ENCODE data around the gene KLHL26.

The KLHL26 gene

DNA sequence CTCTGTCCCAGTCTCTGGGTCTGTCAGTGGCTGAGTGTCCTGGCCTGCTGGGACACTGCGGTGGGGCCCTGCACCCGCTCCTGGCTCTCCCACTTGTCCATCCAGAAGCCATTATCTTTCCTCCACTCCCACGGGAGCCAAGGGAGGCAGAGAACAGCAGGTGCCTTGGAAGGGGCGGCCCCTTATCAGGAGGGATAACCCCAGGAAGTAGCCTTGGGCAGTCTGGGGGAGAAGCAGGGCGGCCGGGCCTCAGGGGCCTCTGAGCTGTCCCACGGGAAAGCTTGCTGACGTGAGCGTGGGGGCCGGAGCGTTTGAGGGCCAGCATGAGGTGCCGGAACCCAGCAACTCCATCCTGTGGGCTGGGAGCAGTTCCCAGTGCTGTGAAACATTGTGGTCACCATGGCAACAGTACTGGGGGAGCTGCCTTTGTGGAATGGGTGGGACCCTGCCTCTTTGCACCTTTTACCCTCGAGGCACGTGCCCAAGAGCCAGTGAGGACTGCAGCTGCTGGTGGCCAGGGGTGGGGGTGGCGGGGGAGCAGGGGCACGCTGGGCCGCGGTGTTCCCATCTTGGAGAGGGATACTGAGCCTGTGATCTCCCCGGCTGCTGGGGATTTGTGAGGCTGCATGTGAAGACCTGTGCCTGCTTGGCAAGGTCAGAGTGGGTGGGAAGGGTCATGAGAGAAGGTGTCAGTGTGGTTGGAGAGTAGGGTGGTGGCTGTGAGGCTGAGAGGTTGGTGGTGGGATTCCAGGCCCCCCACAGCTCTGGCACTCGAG, 20.9 kb downstream of the KLHL26 start:
- H3K18ac ChIP-seq (ENCODE audit: low read length) = peak overlapping the region; percentile 70
- H3K23ac ChIP-seq (ENCODE audit: low read depth, low read length, poor library complexity) = no peak overlapping the region
- H3K4me2 ChIP-seq (ENCODE audit: insufficient read depth, low read length, poor library complexity, severe bottlenecking) = no peak overlapping the region
- peak; percentile 51 for DNase-seq (ENCODE audit: low spot score)
- no peaks in the 10 kb centered on the region for H3K27me3 ChIP-seq (ENCODE audit: control insufficient read depth in 3 of 3, insufficient read depth in 3 of 3, low read depth in 1 of 3, low read length in 3 of 3)
- peak overlapping the region; percentile 4 for H3K14ac ChIP-seq (ENCODE audit: low read length)
- peak overlapping the region; percentile 53 for H2AK5ac ChIP-seq (ENCODE audit: low read depth, low read length)
- H4K8ac ChIP-seq (ENCODE audit: low read depth, low read length) = no peak overlapping the region
- no peak overlapping the region for H2BK5ac ChIP-seq (ENCODE audit: low read length)
- no peak overlapping the region for H3K9ac ChIP-seq (ENCODE audit: low read depth, low read length, poor library complexity)
- H3K79me1 ChIP-seq (ENCODE audit: low read depth, low read length) = peaks cover 6% of the 10 kb centered on the region
- H2BK120ac ChIP-seq (ENCODE audit: low read depth, low read length) = no peak overlapping the region
- H3K4me3 ChIP-seq (ENCODE audit: low read length in 2 of 2) = no peak overlapping the region
- no peaks in the 10 kb centered on the region for H3K36me3 ChIP-seq (replicated peaks in 1 of 2; ENCODE audit: control insufficient read depth in 2 of 2, insufficient read depth in 2 of 2, low read length in 2 of 2)
- no peak overlapping the region for H2AFZ ChIP-seq (ENCODE audit: low read length)
- H3K9me3 ChIP-seq (replicated peaks in 1 of 2; ENCODE audit: control insufficient read depth in 2 of 2, insufficient read depth in 1 of 2, low read depth in 1 of 2, low read length in 2 of 2) = no peaks in the 10 kb centered on the region
- H2BK12ac ChIP-seq (ENCODE audit: low read length) = no peak overlapping the region
- H3K4me1 ChIP-seq (ENCODE audit: control insufficient read depth in 2 of 2, insufficient read depth in 1 of 2, low read depth in 1 of 2, low read length in 2 of 2) = peaks cover 27 to 35% of the 10 kb centered on the region in 2 donors
- no peak overlapping the region for H3K4ac ChIP-seq (ENCODE audit: low read length)
- peak overlapping the region; percentile 10 for H3K27ac ChIP-seq (replicated peaks; ENCODE audit: low read length)
- no peak overlapping the region for H2BK15ac ChIP-seq (ENCODE audit: low read length)
- H4K91ac ChIP-seq (ENCODE audit: low read depth, low read length, poor library complexity) = no peak overlapping the region
- no CpG with 5 or more reads among the region's 20 CpGs for WGBS, 2 donors (ENCODE audit: extremely low coverage in 2 of 2, insufficient read length in 2 of 2, insufficient replicate concordance in 1 of 2)

DNA sequence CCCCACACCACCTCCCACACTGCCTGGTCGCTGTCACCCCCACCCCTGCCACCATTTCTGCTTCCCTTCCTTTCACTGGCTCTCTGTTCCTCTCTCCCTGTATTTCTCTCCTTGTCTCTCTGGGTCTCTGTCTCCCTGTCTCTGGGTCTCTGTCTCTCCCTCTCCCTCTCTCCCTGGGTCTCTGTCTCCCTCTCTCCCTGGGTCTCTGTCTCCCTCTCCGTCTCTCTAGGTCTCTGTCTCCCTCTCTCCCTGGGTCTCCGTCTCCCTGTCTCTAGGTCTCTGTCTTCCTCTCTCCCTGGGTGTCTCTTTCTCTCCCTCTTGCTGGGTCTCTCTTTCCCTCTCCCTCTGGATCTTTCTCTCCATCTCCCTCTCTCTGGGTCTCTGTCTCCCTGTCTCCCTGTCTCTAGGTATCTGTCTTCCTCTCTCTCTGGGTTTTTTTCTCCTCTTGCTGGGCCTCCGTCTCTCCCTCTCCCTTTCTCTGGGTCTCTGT, 21.6 kb downstream of the KLHL26 start:
- Histone ChIP-seq H2BK5ac (ENCODE audit: low read length) (no peak overlapping the region), H2BK15ac (ENCODE audit: low read length) (no peak overlapping the region), H3K4me3 (ENCODE audit: low read length in 2 of 2) (no peak overlapping the region), H4K91ac (ENCODE audit: low read depth, low read length, poor library complexity) (no peak overlapping the region), H3K4me1 (ENCODE audit: control insufficient read depth in 2 of 2, insufficient read depth in 1 of 2, low read depth in 1 of 2, low read length in 2 of 2) (peaks cover 34 to 38% of the 10 kb centered on the region in 2 donors), H3K9ac (ENCODE audit: low read depth, low read length, poor library complexity) (no peak overlapping the region), H3K4me2 (ENCODE audit: insufficient read depth, low read length, poor library complexity, severe bottlenecking) (no peak overlapping the region), H2BK120ac (ENCODE audit: low read depth, low read length) (no peak overlapping the region), H3K18ac (ENCODE audit: low read length) (peak overlapping the region; percentile 70), H2AK5ac (ENCODE audit: low read depth, low read length) (peak overlapping the region; percentile 53), H3K27me3 (ENCODE audit: control insufficient read depth in 3 of 3, insufficient read depth in 3 of 3, low read depth in 1 of 3, low read length in 3 of 3) (no peaks in the 10 kb centered on the region), H2BK12ac (ENCODE audit: low read length) (no peak overlapping the region), H3K27ac (replicated peaks; ENCODE audit: low read length) (peak overlapping the region; percentile 10), H3K9me3 (replicated peaks in 1 of 2; ENCODE audit: control insufficient read depth in 2 of 2, insufficient read depth in 1 of 2, low read depth in 1 of 2, low read length in 2 of 2) (no peaks in the 10 kb centered on the region), H4K8ac (ENCODE audit: low read depth, low read length) (no peak overlapping the region), H2AFZ (ENCODE audit: low read length) (no peak overlapping the region), H3K79me1 (ENCODE audit: low read depth, low read length) (peaks cover 6% of the 10 kb centered on the region), H3K36me3 (replicated peaks in 1 of 2; ENCODE audit: control insufficient read depth in 2 of 2, insufficient read depth in 2 of 2, low read length in 2 of 2) (no peaks in the 10 kb centered on the region), H3K14ac (ENCODE audit: low read length) (peak overlapping the region; percentile 4), H3K4ac (ENCODE audit: low read length) (no peak overlapping the region), H3K23ac (ENCODE audit: low read depth, low read length, poor library complexity) (no peak overlapping the region)
- no peak for DNase-seq (ENCODE audit: low spot score)
- no CpG with 5 or more reads among the region's 4 CpGs for WGBS, 2 donors (ENCODE audit: extremely low coverage in 2 of 2, insufficient read length in 2 of 2, insufficient replicate concordance in 1 of 2)

DNA sequence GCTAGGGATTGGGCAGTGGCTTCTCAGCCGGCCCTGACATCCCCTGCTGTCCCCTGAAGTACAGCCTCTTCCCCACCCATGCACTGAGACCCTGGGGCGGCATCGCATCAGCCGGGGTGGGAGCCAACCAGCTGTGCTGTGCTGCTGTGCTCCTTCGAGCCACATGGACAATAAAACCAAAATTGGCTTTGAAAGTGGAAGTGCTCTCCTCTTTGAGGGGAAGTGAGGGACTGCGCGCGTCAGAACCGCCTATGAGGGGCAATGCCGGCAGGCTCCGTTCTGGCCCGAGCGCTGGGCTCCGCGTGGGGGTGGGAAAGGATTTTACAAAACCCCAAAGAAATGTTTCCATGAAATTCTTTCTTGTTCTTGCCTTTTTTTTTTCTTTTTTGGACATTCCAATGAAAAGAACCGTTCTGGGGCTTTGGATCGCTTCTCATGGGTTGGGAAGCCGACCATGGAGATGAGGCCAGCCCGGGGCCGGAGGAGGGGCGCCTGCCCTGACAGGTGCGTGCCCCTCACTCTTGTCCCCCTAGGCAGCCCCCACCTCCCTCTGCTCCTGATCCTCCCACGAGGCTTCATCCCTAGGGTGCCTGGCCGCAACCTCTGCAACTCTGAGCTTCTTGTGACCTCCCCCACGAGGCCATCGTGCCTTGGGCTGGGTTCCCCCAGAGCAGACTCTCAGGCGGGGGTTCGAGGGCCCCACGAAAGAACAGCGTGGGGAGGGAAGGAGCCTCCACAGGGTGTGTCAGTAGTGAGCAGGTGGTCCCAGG, 22.6 kb downstream of the KLHL26 start:
- no peak overlapping the region for H3K4me3 ChIP-seq (ENCODE audit: low read length in 2 of 2)
- no peak overlapping the region for H3K18ac ChIP-seq (ENCODE audit: low read length)
- H3K36me3 ChIP-seq (replicated peaks in 1 of 2; ENCODE audit: control insufficient read depth in 2 of 2, insufficient read depth in 2 of 2, low read length in 2 of 2) = peaks cover 2 to 4% of the 10 kb centered on the region in 2 donors
- H3K27me3 ChIP-seq (ENCODE audit: control insufficient read depth in 3 of 3, insufficient read depth in 3 of 3, low read depth in 1 of 3, low read length in 3 of 3) = no peaks in the 10 kb centered on the region
- H2AFZ ChIP-seq (ENCODE audit: low read length) = no peak overlapping the region
- no peak overlapping the region for H2BK120ac ChIP-seq (ENCODE audit: low read depth, low read length)
- DNase-seq (ENCODE audit: low spot score) = no peak
- no peaks in the 10 kb centered on the region for H3K9me3 ChIP-seq (replicated peaks in 1 of 2; ENCODE audit: control insufficient read depth in 2 of 2, insufficient read depth in 1 of 2, low read depth in 1 of 2, low read length in 2 of 2)
- peaks cover 7% of the 10 kb centered on the region for H3K79me1 ChIP-seq (ENCODE audit: low read depth, low read length)
- no peak overlapping the region for H2BK5ac ChIP-seq (ENCODE audit: low read length)
- no CpG with 5 or more reads among the region's 30 CpGs for WGBS, 2 donors (ENCODE audit: extremely low coverage in 2 of 2, insufficient read length in 2 of 2, insufficient replicate concordance in 1 of 2)
- no peak overlapping the region for H2AK5ac ChIP-seq (ENCODE audit: low read depth, low read length)
- H3K27ac ChIP-seq (replicated peaks; ENCODE audit: low read length) = no peak overlapping the region
- no peak overlapping the region for H4K8ac ChIP-seq (ENCODE audit: low read depth, low read length)
- H4K91ac ChIP-seq (ENCODE audit: low read depth, low read length, poor library complexity) = no peak overlapping the region
- no peak overlapping the region for H3K23ac ChIP-seq (ENCODE audit: low read depth, low read length, poor library complexity)
- H3K4ac ChIP-seq (ENCODE audit: low read length) = no peak overlapping the region
- no peak overlapping the region for H2BK12ac ChIP-seq (ENCODE audit: low read length)
- peaks cover 38 to 39% of the 10 kb centered on the region in 2 donors for H3K4me1 ChIP-seq (ENCODE audit: control insufficient read depth in 2 of 2, insufficient read depth in 1 of 2, low read depth in 1 of 2, low read length in 2 of 2)
- H2BK15ac ChIP-seq (ENCODE audit: low read length) = no peak overlapping the region
- H3K14ac ChIP-seq (ENCODE audit: low read length) = no peak overlapping the region
- H3K9ac ChIP-seq (ENCODE audit: low read depth, low read length, poor library complexity) = no peak overlapping the region
- no peak overlapping the region for H3K4me2 ChIP-seq (ENCODE audit: insufficient read depth, low read length, poor library complexity, severe bottlenecking)

Data from neuronal stem cell (in vitro differentiated cells).